NCI-H526 treated with DMSO at 0.1 percent for 48 hours (cell line): Measurements from ENCODE around the gene FSD1L.

Experiments used
- DNase-seq: peaks from one replicate; lab custom pipeline; 2025; lab: John Stamatoyannopoulos, UW

FSD1L gene

GRCh38 chr9:105436783-105437182 lies 11.1 kb upstream of the FSD1L start:
- DNase-seq = no peak

DNA sequence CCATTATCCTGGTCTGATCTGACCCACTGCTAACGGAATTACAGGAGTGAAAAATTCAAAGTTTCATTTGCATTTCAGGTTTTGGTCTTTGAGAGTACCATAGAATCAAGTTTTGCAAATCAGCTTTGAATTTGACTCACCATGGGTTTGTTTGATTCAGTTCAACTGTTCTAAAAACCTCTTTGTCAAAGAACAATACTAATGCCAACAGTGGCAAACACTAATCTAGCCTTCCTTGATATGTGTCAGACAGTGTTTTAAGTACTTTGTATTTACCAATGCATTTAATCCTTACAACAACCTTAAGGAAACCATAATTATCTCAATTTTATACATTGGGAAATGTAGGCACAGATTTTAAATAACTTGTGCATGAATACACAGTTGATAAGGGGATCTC lies 10.1 kb upstream of the FSD1L start:
- no peak for DNase-seq

- no peak for DNase-seq
Observed at GRCh38 chr9:105438141-105438806, 9.6 kb upstream of the FSD1L start.

- DNase-seq = no peak
Observed at GRCh38 chr9:105439428-105439827, 8.4 kb upstream of the FSD1L start.

GRCh38 chr9:105441616-105442160 lies 6.1 kb upstream of the FSD1L start:
- no peak for DNase-seq

GRCh38 chr9:105443121-105443520 lies 4.7 kb upstream of the FSD1L start:
- DNase-seq = no peak

GRCh38 chr9:105444130-105444529 lies 3.7 kb upstream of the FSD1L start:
- no peak for DNase-seq

DNA sequence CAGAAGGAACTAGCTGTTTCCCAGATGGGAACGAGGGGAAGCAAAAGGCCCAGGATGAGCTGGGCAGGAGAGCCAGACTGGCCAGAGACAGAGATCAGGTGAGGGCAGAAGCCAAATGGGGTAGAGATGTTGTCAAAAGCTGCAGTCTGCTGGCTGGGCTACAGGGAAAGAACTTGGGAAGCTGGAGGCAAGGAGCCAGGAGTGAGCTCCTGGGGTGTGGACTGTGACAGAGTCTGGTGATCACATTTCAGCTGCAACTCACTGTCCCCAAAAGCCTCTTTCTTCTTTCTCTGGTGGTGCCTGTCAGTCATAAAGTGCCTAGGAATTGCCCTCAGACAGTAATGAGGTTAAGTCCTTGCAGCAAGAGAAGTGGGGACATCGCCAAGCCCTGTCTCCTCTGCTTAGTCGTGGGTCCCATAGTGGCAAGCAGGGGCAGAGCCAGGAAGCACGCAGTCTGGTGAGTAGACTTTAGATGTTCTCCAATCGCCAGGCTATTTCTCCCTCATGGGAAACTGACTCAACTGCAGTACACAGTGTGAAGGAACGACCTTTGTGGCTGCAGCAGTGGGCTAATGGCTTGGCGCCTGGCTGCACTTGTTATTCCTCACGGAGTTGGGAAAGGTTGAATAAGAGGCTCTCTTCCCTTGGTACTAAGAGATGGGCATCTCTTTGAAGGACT lies 2.5 kb upstream of the FSD1L start:
- no peak for DNase-seq

DNA sequence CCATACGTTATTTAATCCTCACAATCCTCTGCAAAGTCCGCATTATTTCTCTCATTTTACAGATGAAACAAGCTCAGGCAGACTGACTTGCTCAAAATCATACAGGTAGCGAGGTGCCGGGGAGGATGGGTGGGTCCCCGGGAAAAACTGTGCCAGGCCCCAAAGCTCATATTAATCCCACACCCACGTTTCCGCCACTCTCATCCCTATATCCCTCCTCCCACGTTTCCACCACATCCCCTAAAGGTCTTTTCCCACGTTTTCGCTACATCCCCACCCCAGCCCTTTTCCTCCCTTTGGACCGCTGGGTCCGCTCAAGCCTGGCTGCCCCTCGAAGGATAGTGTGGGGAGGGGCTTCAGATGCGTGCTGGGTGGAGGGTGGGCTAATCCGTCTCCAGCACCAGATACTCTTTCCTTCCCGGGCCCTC lies 434 bp upstream of the FSD1L start:
- DNase-seq = no peak

DNA sequence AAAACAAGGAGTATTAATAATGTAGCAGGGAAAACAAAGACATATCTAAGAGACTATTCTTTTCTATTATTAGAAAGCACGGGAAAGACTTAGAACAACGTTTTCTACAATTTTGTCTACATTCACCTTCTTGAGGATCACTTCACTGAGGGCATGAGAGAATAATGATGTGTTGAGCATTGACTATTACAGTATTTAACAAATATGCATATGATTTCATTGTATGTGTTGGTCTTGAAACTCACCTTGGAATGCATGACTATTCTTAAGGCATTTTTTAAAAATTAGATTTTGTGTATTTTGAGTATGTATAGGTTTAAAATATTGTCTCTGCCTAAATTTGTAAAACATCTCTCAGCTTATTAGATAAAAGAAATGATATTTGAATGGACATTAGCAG lies 1.2 kb downstream of the FSD1L start:
- DNase-seq = no peak

- no peak for DNase-seq
Observed at GRCh38 chr9:105452185-105452584, 4.4 kb downstream of the FSD1L start.

DNA sequence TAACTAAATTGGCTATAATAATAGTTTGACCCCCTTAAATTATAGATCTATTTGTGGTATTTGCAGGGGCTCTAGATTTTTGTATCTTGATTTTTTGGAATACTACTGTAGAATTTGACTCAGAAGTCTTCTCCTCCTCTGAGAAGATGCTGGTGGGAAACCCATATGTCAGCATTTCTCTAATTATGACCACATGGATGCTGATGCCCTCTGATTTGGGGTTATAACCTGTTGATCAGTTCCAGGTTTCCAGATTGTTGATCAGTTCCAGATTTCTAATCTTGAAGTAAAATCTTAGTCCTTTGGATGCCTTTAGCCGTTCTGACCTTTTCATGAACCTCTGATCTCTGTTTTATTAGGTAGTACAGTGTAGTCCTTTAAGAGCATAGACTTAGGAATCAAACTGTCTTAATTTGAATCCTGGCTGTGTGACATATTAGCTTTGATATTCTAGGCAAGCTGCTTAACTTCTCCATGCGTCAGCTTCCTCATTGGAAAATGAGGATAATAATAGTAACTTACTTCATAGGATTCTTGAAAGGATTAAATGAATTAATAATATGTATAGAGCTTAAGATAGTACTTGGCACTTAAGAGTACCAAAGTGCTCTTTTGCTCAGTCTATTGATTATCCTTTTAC lies 8.1 kb downstream of the FSD1L start:
- no peak for DNase-seq

DNA sequence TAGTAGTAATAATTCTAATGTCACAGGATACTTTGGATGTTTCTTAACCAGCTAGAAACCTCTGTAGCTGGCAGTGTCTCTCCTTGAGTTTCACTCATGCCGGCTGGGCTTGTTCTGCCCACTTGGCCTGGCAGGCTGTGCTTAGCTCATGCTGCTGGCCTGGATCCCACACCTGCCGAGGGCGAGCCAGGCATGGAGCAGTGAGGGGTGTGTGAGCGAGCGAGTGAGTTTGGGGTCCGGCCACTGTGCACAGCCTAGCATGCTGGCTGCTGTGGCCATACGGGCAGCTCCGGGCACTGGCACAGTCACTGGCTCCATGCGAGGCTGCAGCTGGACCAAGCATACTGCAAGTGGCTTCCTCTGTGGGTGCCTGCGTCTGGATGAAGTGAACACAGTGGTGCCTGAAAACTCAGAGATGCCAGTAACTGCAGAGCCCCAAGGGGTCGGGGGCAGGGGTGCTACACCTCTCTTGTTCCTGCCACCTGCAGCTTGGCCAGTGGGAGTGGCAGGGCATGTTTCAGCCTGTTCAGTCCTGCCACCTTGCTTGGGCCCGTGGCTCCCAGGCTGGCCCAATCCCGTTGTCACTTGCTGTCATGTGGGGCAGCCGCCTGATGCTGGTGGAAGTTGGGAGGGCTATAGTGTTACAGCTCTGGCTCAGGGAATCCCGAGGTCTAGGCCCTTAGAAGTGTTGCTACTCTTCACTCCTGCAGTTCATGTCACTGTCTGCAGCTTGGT lies 9.9 kb downstream of the FSD1L start:
- no peak for DNase-seq

GRCh38 chr9:105458404-105458803 lies 10.6 kb downstream of the FSD1L start:
- no peak for DNase-seq

GRCh38 chr9:105459336-105459735 lies 11.5 kb downstream of the FSD1L start:
- DNase-seq = no peak

- no peak for DNase-seq
Observed at GRCh38 chr9:105466898-105467455, 19.1 kb downstream of the FSD1L start.

DNA sequence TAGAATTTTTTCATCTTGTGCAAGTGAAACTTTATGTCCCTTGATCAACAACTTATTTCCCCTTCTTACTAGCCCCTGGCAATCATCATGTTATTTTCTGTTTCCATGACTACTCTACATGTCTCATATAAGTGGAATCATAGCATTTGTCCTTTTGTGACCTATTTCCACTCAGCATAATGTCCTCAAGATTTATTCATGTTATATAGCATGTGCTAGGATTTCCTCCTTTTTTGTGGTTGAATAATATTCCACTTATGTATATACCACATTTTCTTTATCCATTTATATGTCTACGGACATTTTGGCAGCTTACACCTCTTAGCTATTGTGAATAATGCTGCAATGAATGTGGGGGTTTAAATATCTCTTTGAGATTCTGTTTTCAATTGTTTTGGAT lies 21.0 kb downstream of the FSD1L start:
- no peak for DNase-seq

- DNase-seq = no peak
Observed at GRCh38 chr9:105473221-105473620, 25.4 kb downstream of the FSD1L start.

GRCh38 chr9:105475302-105475701 lies 27.5 kb downstream of the FSD1L start:
- DNase-seq = no peak

- no peak for DNase-seq
Observed at GRCh38 chr9:105479846-105480245, 32.0 kb downstream of the FSD1L start.

- DNase-seq = no peak
Observed at GRCh38 chr9:105483618-105484017, 35.8 kb downstream of the FSD1L start.

GRCh38 chr9:105484226-105484625 lies 36.4 kb downstream of the FSD1L start:
- DNase-seq = no peak
